ENCODE results near the gene EML6.

Gene EML6

GRCh38 chr2:54954158-54954557 lies 230.7 kb downstream of the EML6 start:
- DNase-seq, result no peak

- no peak for DNase-seq
Observed at GRCh38 chr2:54954705-54955357, 231.4 kb downstream of the EML6 start.

- no peak for DNase-seq
Observed at GRCh38 chr2:54955358-54956110, 232.1 kb downstream of the EML6 start.

GRCh38 chr2:54956111-54956627 lies 232.7 kb downstream of the EML6 start:
- no peak for DNase-seq

GRCh38 chr2:54957321-54957999 lies 234.0 kb downstream of the EML6 start:
- DNase-seq, result no peak

- DNase-seq, result no peak
Observed at GRCh38 chr2:54958717-54959371, 235.4 kb downstream of the EML6 start.

GRCh38 chr2:54960164-54960563 lies 236.7 kb downstream of the EML6 start:
- DNase-seq, result no peak

GRCh38 chr2:54962511-54962910 lies 239.0 kb downstream of the EML6 start:
- no peak for DNase-seq

- no peak for DNase-seq
Observed at GRCh38 chr2:54962935-54963440, 239.5 kb downstream of the EML6 start.

GRCh38 chr2:54963476-54963875 lies 240.0 kb downstream of the EML6 start:
- no peak for DNase-seq

- DNase-seq, result no peak
Observed at GRCh38 chr2:54964271-54964670, 240.8 kb downstream of the EML6 start.

- no peak for DNase-seq
Observed at GRCh38 chr2:54964816-54965215, 241.4 kb downstream of the EML6 start.

- DNase-seq, result no peak
Observed at GRCh38 chr2:54965425-54965824, 242.0 kb downstream of the EML6 start.

- DNase-seq, result no peak
Observed at GRCh38 chr2:54966165-54966832, 242.8 kb downstream of the EML6 start.

GRCh38 chr2:54966837-54967236 lies 243.4 kb downstream of the EML6 start:
- DNase-seq, result no peak

- no peak for DNase-seq
Observed at GRCh38 chr2:54967269-54967668, 243.8 kb downstream of the EML6 start.

- DNase-seq, result no peak
Observed at GRCh38 chr2:54967759-54968365, 244.4 kb downstream of the EML6 start.

- no peak for DNase-seq
Observed at GRCh38 chr2:54968561-54969218, 245.2 kb downstream of the EML6 start.

- no peak for DNase-seq
Observed at GRCh38 chr2:54969295-54969939, 246.0 kb downstream of the EML6 start.

- DNase-seq, result no peak
Observed at GRCh38 chr2:54969940-54970338, 246.5 kb downstream of the EML6 start.

GRCh38 chr2:54975175-54975574 lies 251.7 kb downstream of the EML6 start:
- DNase-seq, result no peak
